CD14-positive monocyte (primary cell): ENCODE data around the gene PTK6. TPM values are rescaled to one million over a fixed set of nuclear protein-coding genes. Genes with fewer than 3 reads are reported as not detected.

Experiments used
- DNase-seq, 3 donors: peaks; one replicate each; pipeline ENCODE4 v3.0.0-alpha.2; 2011 to 2022
- H2AFZ ChIP-seq: 2 replicates; pipeline ENCODE4 v1.6.0; 2012; ENCODE audit warnings: mild to moderate bottlenecking, low read depth, low read length, inconsistent platforms; ENCODE audit not compliant: insufficient read depth, poor library complexity, severe bottlenecking
- H3K27ac ChIP-seq, 2 donors: 1 replicate in 1 of 2; 2 replicates in 1 of 2; pipeline ENCODE4 v1.5.1; 2012 to 2013; ENCODE audit warnings: low read length in 2 of 2, control low read depth in 1 of 2, inconsistent platforms in 1 of 2, low read depth in 1 of 2, mild to moderate bottlenecking in 1 of 2
- H3K27me3 ChIP-seq, 2 donors: one replicate each; pipeline versions ENCODE4 v1.6.0 to v1.6.1; 2011 to 2013; ENCODE audit warnings: low read length in 2 of 2; ENCODE audit not compliant: control insufficient read depth in 2 of 2, insufficient read depth in 2 of 2
- H3K36me3 ChIP-seq, 2 donors: replicated peaks in 1 of 2; 1 replicate in 1 of 2; 2 replicates in 1 of 2; pipeline versions ENCODE4 v1.5.1 to v1.6.1; 2012 to 2013; ENCODE audit warnings: low read length in 2 of 2, control low read depth in 1 of 2, inconsistent platforms in 1 of 2, mild to moderate bottlenecking in 1 of 2; ENCODE audit not compliant: insufficient read depth in 2 of 2, control insufficient read depth in 1 of 2
- H3K4me1 ChIP-seq, 2 donors: 1 replicate in 1 of 2; 2 replicates in 1 of 2; pipeline versions ENCODE4 v1.5.1 to v1.6.1; 2012 to 2013; ENCODE audit warnings: low read length in 2 of 2, control low read depth in 1 of 2, inconsistent platforms in 1 of 2, mild to moderate bottlenecking in 1 of 2, moderate library complexity in 1 of 2; ENCODE audit not compliant: insufficient read depth in 2 of 2, control insufficient read depth in 1 of 2
- H3K4me2 ChIP-seq: replicated peaks from 2 replicates; pipeline ENCODE3; 2012; ENCODE audit warnings: low read length, moderate library complexity, mild to moderate bottlenecking; ENCODE audit not compliant: poor library complexity, severe bottlenecking; ENCODE audit errors: extremely low read depth
- H3K4me3 ChIP-seq, 3 experiments: fragments of 200-600 bp in 1 of 3; sonication (generic) in 1 of 3; replicated peaks in 1 of 3; 1 replicate in 2 of 3; 2 replicates in 1 of 3; pipeline ENCODE4 v1.5.1; 2011 to 2013; ENCODE audit warnings: low read length in 3 of 3, mild to moderate bottlenecking in 3 of 3, control low read depth in 2 of 3, low read depth in 2 of 3, inconsistent platforms in 1 of 3, moderate library complexity in 1 of 3
- H3K79me2 ChIP-seq: 2 replicates; pipeline ENCODE4 v1.6.0; 2012; ENCODE audit warnings: mild to moderate bottlenecking, control low read depth, inconsistent platforms, low read length, moderate library complexity; ENCODE audit not compliant: insufficient read depth
- H3K9ac ChIP-seq: 2 replicates; pipeline ENCODE4 v1.6.0; 2017; ENCODE audit warnings: low read length, mild to moderate bottlenecking; ENCODE audit not compliant: insufficient read depth, poor library complexity, severe bottlenecking
- H3K9me3 ChIP-seq, 2 donors: replicated peaks in 1 of 2; 1 replicate in 1 of 2; 2 replicates in 1 of 2; pipeline versions ENCODE4 v1.5.1 to v1.6.1; 2012 to 2013; ENCODE audit warnings: low read length in 2 of 2, control low read depth in 1 of 2; ENCODE audit not compliant: control insufficient read depth in 1 of 2, insufficient read depth in 1 of 2
- H4K20me1 ChIP-seq: 2 replicates; pipeline ENCODE4 v1.6.0; 2012; ENCODE audit warnings: mild to moderate bottlenecking, low read length, control low read depth, moderate library complexity; ENCODE audit not compliant: insufficient read depth
- H3K27ac Mint-ChIP-seq, 7 donors: one replicate each; pipeline ENCODE4 v1.8.0; 2020; ENCODE audit warnings: mild to moderate bottlenecking in 7 of 7, mixed read lengths in 7 of 7, moderate library complexity in 6 of 7, inconsistent platforms in 2 of 7
- H3K27me3 Mint-ChIP-seq, 3 donors: one replicate each; pipeline ENCODE4 v1.8.0; 2021 to 2022; ENCODE audit warnings: low read depth in 3 of 3, mild to moderate bottlenecking in 3 of 3, mixed read lengths in 3 of 3, moderate library complexity in 3 of 3, inconsistent platforms in 1 of 3
- H3K36me3 Mint-ChIP-seq, 2 donors: one replicate each; pipeline ENCODE4 v1.8.0; 2020; ENCODE audit warnings: mixed read lengths in 2 of 2, inconsistent platforms in 1 of 2, mild to moderate bottlenecking in 1 of 2
- H3K4me1 Mint-ChIP-seq: one replicate; pipeline ENCODE4 v1.8.0; 2020; ENCODE audit warnings: mild to moderate bottlenecking, mixed read lengths
- H3K4me3 Mint-ChIP-seq, 2 donors: one replicate each; pipeline ENCODE4 v1.8.0; 2020; ENCODE audit warnings: mild to moderate bottlenecking in 2 of 2, mixed read lengths in 2 of 2, moderate library complexity in 1 of 2
- H3K9me3 Mint-ChIP-seq, 7 donors: one replicate each; pipeline ENCODE4 v1.8.0; 2020 to 2022; ENCODE audit warnings: mixed read lengths in 7 of 7, mild to moderate bottlenecking in 6 of 7, moderate library complexity in 6 of 7, inconsistent platforms in 2 of 7
- WGBS: methylation state at CpG from one replicate; pipeline ENCODE4 v1.1.5; 2013; ENCODE audit warnings: missing lambda C conversion rate; ENCODE audit not compliant: insufficient coverage; 5-methylcytosine and 5-hydroxymethylcytosine counted together
- intact Hi-C, 2 donors: fragments of 100-400 bp; cut with micrococcal nuclease; formaldehyde crosslinking; loops; one replicate each; pipeline versions ENCODE4 v1.15.0 to v1.15.1; 2023
- polyA plus RNA-seq, 3 donors: library from polyadenylated mRNA; depleted of rRNA in 1 of 3; unstranded in 2 of 3; stranded (reverse) in 1 of 3; fragments of 300-500 nt in 2 of 3; fragments of >200 nt in 1 of 3; fragmentation: Illumina TruSeq in 2 of 3; gene quantifications; 1 replicate in 2 of 3; 2 replicates in 1 of 3; pipeline ENCODE4 v1.2.3, GENCODE V29; 2012 to 2021
- TF ChIP-seq, protein P1 (sequence below): fragments of 200-600 bp; IDR thresholded peaks from one replicate; pipeline ENCODE4 v1.8.0; 2022; ENCODE audit warnings: antibody characterized with exemption, mild to moderate bottlenecking

Gene PTK6
- polyA plus RNA-seq, 3 donors: 0.66 to 4.1 (median 1.5) TPM

DNA sequence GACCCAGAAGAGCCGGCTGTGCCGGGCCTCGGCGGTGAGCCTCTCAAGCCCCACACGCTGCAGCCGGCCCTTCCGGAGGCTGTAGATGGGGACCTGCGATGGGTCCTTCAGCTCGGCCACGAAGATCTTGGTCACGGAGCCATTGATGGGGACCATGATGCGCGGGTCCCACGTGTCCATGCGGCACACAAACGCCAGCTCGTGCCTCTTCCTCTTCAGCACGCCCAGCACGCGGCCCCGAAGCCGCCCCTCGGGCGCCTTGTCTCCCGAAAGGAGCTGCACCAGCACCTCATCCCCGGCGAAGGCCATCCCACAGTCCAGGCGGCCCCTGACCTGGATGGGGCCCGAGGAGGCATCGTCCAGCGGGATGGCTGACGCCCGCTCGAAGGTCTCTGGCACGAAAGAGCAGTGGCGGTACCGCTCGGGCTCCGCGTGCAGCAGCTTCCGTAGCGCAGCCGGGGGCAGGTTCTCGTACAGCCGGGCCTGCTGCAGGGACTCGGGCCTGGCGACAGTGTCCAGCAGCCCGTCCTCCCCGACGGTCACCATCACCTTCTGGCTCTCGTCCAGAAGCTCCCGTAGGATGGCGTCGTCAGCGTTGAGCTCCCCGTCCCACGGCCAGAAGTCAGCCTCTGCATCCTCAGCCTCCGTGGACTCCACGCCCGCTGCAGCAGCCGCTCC, 28.0 kb upstream of the PTK6 start:
- Histone ChIP-seq H4K20me1 (peaks cover 99% of the 10 kb centered on the region), H3K27me3 (peaks cover 0 to 65% of the 10 kb centered on the region in 2 donors), H3K4me2 (no peak overlapping the region), H3K9ac (no peak overlapping the region), H3K36me3 (peaks cover 35 to 67% of the 10 kb centered on the region in 2 donors), H3K4me1 (peaks cover 33 to 37% of the 10 kb centered on the region in 2 donors), H3K4me3 (no peak overlapping the region), H3K27ac (no peak overlapping the region), H3K79me2 (no peaks in the 10 kb centered on the region), H2AFZ (no peak overlapping the region), H3K9me3 (peaks cover 15 to 16% of the 10 kb centered on the region in 2 donors)
- TF ChIP-seq, protein P1, sequence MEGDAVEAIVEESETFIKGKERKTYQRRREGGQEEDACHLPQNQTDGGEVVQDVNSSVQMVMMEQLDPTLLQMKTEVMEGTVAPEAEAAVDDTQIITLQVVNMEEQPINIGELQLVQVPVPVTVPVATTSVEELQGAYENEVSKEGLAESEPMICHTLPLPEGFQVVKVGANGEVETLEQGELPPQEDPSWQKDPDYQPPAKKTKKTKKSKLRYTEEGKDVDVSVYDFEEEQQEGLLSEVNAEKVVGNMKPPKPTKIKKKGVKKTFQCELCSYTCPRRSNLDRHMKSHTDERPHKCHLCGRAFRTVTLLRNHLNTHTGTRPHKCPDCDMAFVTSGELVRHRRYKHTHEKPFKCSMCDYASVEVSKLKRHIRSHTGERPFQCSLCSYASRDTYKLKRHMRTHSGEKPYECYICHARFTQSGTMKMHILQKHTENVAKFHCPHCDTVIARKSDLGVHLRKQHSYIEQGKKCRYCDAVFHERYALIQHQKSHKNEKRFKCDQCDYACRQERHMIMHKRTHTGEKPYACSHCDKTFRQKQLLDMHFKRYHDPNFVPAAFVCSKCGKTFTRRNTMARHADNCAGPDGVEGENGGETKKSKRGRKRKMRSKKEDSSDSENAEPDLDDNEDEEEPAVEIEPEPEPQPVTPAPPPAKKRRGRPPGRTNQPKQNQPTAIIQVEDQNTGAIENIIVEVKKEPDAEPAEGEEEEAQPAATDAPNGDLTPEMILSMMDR: no peak
- 98% methylated on average over 60 of the region's 61 CpGs for WGBS
- Mint-ChIP-seq H3K27ac (no peak overlapping the region), H3K4me1 (peaks cover 26% of the 10 kb centered on the region), H3K36me3 (peaks cover 30 to 61% of the 10 kb centered on the region in 2 donors), H3K27me3 (peaks cover 23 to 81% (median 56%) of the 10 kb centered on the region in 3 donors), H3K4me3 (peak overlapping the region in 1 of 2 donors; percentile 67), H3K9me3 (peaks cover 8 to 36% (median 15%) of the 10 kb centered on the region in 7 donors)
- DNase-seq: no peak
- intact Hi-C loops: loop anchor here (5.0 to 10.0 kb wide), 3 partner anchors 62 to 330 kb away; partner anchors contain the start of genes DNAJC5 (in 1 of the 2) and GMEB2 (in 1 of the 2)

DNA sequence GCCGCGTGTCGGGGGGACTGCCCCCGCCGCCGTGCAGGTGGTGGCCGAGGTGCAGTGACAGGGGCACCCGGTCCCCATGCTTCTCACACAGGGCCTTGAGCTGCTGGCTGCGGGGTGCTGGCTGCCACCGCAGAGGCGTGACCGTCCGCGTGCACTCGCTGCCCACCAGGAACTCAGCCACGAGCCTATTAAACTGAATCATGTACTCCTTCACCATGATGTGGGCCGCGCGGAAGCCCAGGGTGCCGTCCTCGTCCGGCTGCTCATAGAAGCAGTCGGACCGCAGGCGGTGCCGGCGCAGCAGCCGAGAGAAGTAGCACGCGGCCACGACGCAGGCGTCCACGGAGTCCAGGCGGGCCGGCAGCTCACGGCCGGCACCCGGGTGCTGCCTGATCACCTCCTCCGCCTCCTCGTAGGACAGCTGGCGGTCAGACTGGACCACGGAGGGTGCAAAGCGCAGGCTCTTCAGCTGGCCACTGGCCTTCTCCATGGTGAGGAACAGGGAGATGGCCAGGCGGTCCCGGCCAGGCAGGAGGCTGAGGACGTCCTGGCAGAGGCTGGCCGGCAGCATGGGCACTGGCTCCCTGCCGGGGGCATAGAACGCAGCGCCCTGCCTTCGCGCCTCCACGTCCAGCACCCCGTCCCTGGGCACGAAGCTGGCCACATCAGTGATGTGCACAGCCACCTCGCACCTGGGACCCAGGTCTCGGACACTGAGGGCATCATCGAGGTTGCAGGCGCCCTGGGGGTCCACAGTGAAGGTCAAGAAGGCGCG, 27.0 kb upstream of the PTK6 start:
- intact Hi-C loops: loop anchor here in 1 of 2 donors (10.0 kb wide), 1 partner anchor 331 kb away; the partner anchor contains the start of gene DNAJC5
- peak overlapping the region in 1 of 2 donors; percentile 26 for H3K4me3 Mint-ChIP-seq
- peaks cover 27 to 28% of the 10 kb centered on the region in 2 donors for H3K4me1 ChIP-seq
- peaks cover 97% of the 10 kb centered on the region for H4K20me1 ChIP-seq
- peaks cover 8 to 35% (median 12%) of the 10 kb centered on the region in 7 donors for H3K9me3 Mint-ChIP-seq
- H3K9ac ChIP-seq: no peak overlapping the region
- DNase-seq: no peak
- no peak overlapping the region for H3K4me3 ChIP-seq
- no peak overlapping the region for H3K27ac Mint-ChIP-seq
- H3K4me2 ChIP-seq: no peak overlapping the region
- H2AFZ ChIP-seq: no peak overlapping the region
- peaks cover 30 to 63% of the 10 kb centered on the region in 2 donors for H3K36me3 Mint-ChIP-seq
- H3K27ac ChIP-seq: no peak overlapping the region
- peaks cover 15 to 16% of the 10 kb centered on the region in 2 donors for H3K9me3 ChIP-seq
- TF ChIP-seq, protein P1: no peak
- H3K36me3 ChIP-seq: peaks cover 40 to 72% of the 10 kb centered on the region in 2 donors
- H3K27me3 ChIP-seq: peaks cover 0 to 55% of the 10 kb centered on the region in 2 donors
- peaks cover 21% of the 10 kb centered on the region for H3K4me1 Mint-ChIP-seq
- H3K79me2 ChIP-seq: no peaks in the 10 kb centered on the region
- WGBS: 96% methylated on average over 62 of the region's 62 CpGs
- H3K27me3 Mint-ChIP-seq: peaks cover 19 to 72% (median 48%) of the 10 kb centered on the region in 3 donors
